HG03045 (cell line): ENCODE results near the gene CYP26C1.

Source experiments
- ATAC-seq: cut with Tn5 transposase; IDR thresholded peaks from one replicate; pipeline ENCODE4 v1.9.1; 2021; ENCODE audit warnings: mild to moderate bottlenecking, moderate library complexity; ENCODE audit not compliant: unreplicated experiment

CYP26C1 gene, protein sequence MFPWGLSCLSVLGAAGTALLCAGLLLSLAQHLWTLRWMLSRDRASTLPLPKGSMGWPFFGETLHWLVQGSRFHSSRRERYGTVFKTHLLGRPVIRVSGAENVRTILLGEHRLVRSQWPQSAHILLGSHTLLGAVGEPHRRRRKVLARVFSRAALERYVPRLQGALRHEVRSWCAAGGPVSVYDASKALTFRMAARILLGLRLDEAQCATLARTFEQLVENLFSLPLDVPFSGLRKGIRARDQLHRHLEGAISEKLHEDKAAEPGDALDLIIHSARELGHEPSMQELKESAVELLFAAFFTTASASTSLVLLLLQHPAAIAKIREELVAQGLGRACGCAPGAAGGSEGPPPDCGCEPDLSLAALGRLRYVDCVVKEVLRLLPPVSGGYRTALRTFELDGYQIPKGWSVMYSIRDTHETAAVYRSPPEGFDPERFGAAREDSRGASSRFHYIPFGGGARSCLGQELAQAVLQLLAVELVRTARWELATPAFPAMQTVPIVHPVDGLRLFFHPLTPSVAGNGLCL

GRCh38 chr10:93059975-93060886, at the start of gene CYP26C1:
TSS of gene CYP26C1 (plus strand) at chr10:93060798. CDS start at chr10:93061264, 466 bp downstream.
- no peak for ATAC-seq

GRCh38 chr10:93015722-93016121, 44.9 kb upstream of the CYP26C1 start:
- ATAC-seq = no peak

DNA sequence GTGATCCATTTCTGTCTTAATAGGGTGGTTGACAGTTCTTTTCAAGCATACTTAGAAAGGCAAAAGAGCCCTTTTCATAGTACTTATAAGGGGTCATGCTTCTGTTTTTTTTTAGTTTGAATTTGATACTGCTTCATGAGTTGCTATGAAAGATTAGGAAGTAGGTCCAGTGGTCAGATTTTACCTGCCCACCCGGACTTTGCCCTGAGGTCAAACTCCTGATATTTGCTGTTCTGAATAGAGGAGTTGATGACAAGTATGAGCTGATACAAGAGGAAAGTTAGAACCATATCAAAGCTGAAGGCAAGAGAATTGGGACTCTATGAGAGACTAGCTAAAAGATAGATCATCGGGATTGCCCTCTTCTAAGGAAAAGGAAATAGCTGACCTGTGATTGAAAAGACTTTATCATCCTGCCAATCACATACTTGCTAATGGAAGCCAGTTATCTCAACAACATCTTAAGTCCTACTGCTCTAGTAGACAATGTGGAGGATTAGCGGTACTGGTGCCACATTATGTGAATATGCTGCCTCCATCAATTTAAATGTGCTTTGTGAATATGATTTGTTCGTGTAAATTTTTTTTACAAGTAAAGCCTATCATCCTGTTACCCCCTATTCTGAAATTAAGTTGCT, 37.5 kb upstream of the CYP26C1 start:
- ATAC-seq = no peak

GRCh38 chr10:93026072-93026471, 34.5 kb upstream of the CYP26C1 start:
- ATAC-seq = no peak

GRCh38 chr10:93027508-93027907, 33.1 kb upstream of the CYP26C1 start:
- no peak for ATAC-seq

DNA sequence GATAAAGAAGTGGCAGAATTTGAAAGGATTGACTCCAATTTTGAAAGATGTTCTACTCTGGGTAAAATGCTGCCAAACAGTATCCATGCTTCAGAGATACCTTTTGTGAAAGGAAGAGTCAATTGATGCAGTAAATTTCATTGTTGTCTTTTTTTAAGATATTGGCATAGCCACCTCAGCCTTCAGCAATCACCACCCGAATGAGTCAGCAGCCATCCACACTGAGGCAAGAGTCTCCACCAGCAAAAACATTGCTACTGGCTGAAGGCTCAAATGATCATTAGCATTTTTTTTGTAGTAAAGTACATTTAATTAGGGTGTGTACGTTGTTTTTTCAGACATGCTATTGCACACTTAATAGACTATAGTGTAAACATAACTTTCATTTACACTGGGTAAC, 31.7 kb upstream of the CYP26C1 start:
- no peak for ATAC-seq

DNA sequence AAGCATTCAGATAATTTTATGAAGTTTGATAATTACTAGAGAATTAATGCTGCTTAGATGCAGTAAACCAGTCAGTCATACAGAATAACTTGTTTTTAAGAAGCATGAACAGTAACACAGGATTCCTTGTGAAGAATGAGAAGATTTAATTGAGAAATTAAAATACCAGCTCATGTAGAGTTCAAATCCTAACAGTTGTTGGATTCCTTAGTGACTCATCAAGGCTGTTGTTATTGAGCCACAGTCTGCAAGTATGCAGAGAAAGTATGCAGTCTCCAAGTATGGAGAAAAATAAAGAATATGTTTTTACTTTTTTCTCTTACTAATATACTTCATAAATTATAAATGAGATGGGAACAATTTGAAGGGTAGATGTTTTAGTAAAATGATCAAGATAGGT, 30.2 kb upstream of the CYP26C1 start:
- no peak for ATAC-seq

DNA sequence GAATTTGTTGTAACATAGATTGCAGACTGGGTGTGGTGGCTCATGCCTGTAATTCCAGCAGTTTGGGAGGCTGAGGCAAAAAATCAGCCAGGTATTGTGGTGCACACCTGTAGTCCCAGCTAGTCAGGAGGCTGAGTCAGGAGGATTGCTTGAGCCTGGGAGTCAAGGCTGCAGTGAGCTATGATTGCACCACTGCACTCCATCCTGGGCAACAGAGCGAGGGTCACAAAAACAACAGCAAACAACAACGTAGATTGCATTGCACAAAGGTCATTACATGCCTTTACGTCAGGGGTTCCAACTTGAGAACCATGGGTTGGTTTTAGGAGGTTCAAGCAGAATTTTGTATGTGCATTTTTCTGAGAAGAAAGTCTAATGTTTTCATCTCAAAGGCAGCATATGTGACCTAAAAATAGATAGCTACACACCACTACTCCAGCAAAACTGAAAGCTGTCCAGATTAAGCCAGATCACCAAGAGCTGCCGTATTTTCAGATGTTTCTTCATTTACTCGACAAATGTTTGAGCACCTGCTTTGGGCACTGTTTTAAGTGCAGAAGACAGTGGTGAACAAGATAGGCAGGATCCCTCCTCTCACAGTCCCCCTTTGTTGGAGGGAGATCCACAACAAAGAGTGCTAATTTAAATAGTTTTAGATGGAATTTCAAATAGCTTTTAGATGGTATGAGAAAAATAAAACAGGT, 28.3 kb upstream of the CYP26C1 start:
- no peak for ATAC-seq

DNA sequence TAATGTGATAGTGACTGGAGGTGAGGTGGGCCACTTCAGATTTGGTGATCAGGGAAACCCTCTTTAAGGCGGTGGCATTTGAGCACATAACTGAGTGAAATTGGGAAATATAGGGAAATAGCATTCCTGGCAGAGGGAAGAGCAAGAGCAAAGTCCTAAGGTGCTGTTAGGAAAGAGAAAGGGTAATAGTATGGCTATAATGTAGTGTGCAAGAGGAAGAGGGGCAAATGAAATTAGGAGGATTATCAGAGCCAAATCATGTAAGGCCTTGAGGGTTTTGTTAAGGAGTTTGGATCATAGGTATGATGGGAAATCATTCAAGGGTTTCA, 27.8 kb upstream of the CYP26C1 start:
- no peak for ATAC-seq

DNA sequence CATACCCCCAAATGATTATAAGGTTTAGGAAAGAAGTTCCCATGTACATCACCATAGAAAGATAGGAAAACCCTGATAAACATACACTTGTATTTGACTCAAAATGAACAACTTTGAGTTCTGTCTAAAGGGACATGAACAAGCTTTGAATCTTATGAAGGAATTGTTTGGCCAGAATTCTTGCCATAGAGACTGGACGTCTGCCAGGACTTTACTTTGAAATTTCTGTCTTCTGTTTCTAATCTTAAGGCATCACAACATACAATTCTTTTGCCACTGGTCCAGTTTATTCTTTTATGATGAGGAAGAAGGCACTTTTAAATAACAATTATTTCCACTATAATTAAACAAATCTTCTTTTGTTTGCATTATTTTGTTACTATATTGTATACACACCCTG, 26.2 kb upstream of the CYP26C1 start:
- ATAC-seq = no peak

DNA sequence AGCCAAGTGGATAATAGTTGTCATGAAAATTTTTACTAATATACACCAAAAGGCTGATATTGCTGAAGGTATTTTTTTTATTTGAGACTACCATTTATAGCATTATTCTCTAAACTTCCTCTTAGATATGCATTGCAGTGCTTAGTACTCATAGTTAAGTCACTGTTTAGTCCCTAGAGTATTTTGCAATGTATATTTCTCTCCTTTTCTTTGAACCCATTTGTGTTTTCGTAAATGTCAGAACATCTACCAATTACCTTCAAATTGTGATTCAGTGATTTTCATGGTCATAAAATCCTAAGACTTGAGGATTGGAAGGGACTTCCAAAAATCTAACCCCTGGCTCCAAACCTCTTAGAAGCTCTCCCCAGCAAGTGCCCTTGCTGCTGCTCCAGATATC, 21.5 kb upstream of the CYP26C1 start:
- ATAC-seq = no peak

GRCh38 chr10:93039721-93040120, 20.9 kb upstream of the CYP26C1 start:
- no peak for ATAC-seq

DNA sequence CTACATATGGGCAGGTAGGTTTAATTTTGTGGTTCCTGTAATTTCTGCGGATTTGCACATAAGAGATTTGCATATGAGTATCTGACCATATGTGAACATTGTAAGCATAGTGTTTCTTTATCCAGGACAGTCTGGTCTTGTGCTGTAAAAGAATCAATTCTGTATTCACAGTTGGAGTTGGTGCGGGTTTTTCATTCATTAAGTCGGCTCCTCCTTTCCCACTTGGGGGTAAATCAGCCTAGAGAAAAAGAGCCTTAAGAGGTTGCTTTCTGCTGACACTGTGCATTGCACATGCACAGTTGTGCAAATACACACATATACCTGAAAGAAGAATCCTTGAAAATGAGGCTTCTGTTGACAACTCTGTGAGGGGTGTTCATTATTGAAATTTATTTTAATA, 6.1 kb upstream of the CYP26C1 start:
- no peak for ATAC-seq

DNA sequence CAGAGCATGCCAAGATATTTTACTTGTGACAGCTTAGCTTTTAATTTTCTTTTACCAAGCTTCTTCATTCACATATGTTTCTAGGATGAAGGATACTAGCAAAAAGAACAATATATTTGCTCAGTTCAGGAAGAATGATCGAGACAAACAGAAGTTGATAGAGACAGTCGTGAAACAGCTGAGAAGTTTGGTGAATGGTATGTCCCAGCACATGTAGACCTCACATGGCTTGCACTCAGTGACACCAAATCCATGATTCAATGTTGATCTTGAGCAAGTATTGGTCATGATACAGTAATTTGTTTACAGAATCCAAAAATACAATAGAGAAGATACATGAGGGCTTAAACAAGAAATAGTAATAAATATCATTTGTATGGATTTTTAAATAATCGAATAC, 2.5 kb upstream of the CYP26C1 start:
- no peak for ATAC-seq

GRCh38 chr10:93060887-93061593, 442 bp downstream of the CYP26C1 start:
- ATAC-seq = no peak

DNA sequence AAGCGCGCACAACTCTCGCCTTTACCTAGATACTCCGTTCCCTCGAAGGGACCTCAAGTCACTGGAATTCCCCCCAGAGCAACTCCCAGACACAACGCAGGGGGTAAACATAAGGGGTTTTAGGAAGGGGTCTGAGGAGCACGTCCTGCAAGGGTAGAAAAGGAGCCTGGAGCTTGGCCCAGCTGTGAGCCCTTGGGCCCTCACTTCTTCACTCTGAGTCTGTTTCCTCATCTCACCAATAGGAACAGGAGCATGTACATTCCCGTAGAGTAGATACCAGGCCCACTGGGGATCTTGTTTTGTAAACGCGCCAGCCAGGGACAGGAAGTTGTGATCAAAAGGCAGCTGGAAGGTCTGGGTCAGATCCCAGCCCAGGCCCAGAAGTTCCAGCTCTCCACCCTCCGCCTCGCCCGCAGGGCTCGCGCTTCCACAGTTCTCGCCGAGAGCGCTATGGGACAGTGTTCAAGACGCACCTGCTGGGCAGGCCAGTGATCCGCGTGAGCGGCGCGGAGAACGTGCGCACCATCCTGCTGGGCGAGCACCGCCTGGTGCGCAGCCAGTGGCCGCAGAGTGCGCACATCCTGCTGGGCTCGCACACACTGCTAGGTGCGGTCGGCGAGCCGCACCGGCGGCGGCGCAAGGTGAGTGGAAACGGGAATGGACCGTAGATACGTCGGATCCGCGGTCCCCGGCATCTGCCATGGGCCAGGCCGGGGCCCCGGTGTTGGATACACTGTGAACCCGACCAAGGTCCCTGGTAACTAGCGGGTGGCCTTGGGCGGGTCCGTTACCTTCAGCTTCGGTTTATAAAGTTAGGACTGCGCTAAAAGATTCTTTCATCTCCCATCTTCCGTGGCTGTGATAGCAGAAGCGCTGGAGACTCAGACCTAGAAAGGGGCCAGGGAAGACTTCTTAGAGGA, 1.3 kb downstream of the CYP26C1 start:
- no peak for ATAC-seq

- peak; percentile 50 for ATAC-seq
Measured at GRCh38 chr10:93062514-93063143, 2.0 kb downstream of the CYP26C1 start.

DNA sequence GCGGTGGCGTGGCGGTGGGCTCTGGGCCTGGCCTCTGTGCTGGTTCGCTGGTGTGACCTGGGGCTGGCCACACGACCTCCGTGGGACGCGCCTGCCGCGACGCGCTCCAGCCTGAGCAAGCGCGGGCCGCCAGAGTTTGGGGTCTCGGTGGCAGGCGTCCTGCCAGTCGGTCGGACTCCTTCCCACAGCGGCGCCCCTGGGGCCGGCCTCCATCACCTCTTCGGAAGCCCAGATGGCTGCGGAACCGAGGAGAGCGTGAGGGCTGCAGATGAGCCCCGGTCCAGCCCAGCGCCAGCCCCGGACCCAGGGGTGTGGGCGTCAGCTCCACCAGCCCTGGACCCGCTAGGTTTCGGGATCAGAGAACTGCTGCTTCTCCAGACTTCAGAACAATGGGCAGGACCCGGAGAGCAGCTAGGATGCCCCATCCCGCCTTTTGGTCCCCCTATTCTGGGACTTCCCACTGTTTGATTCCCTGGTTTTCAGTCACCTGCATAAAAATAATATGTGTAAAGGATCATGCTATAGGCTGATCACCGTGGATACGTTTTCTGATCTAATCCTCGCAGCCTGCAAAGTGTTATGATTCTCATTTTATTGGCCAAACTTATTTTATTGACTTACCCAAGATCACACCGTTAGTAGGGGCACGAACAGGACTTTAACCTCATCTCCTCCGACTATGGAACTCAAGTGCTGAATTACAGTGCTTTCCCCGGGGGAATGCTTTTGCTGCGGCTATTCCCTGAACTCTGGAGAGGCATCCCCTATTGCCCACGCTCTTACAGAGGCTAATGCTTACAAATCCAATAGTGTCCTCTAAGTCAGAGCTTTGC, 2.8 kb downstream of the CYP26C1 start:
- ATAC-seq = peak; percentile 6
